Measurements from ENCODE around the gene SELL. TPM values are rescaled to one million over a fixed set of nuclear protein-coding genes. Genes with fewer than 3 reads are reported as not detected.
A peak's percentile ranks its signal among the peaks of the same experiment; 100 is the strongest.

The SELL gene
- total RNA-seq = 1 to 10 TPM; 1.9 to 2.3 (median 2.0) TPM

GRCh38 chr1:169711469-169712308 is at the start of gene SELL:
Gene SELL, minus strand, starts transcription at chr1:169711620. Its CDS starts 122 bp downstream, at chr1:169711498.
- H3K27ac ChIP-seq = no peak within 1 kb of the TSS
- TF ChIP-seq CTCF (IDR thresholded peaks at IDR 0.05) (peak; percentile 64 to 80 (median 80)), POLR2AphosphoS5 (IDR thresholded peaks at IDR 0.05) (no peak)
- peaks cover 0 to 8% of the 10 kb centered on the region in 2 donors for H3K9me3 ChIP-seq
- H3K36me3 ChIP-seq = no peaks in the 10 kb centered on the region
- peak in 1 of 2 donors; percentile 27 for DNase-seq (ENCODE audit: low spot score in 2 of 2)
- intact Hi-C loops (cut with DNase I; ENCODE audit: low total_unique reads) = no loop called here
- no peaks in the 10 kb centered on the region for H3K27me3 ChIP-seq
- peak within 1 kb of the TSS in 2 of 3 donors; percentile 34 to 40 for H3K4me3 ChIP-seq
- no peaks in the 10 kb centered on the region for H3K4me1 ChIP-seq

- Histone ChIP-seq H3K4me3 (no peak overlapping the region), H3K9me3 (no peaks in the 10 kb centered on the region), H3K4me1 (no peaks in the 10 kb centered on the region), H3K36me3 (no peaks in the 10 kb centered on the region), H3K27me3 (no peaks in the 10 kb centered on the region), H3K27ac (no peak overlapping the region)
- TF ChIP-seq POLR2A (IDR thresholded peaks at IDR 0.05) (no peak), POLR2AphosphoS5 (IDR thresholded peaks at IDR 0.05) (no peak), CTCF (IDR thresholded peaks at IDR 0.05) (no peak)
- intact Hi-C loops (cut with DNase I; ENCODE audit: low total_unique reads) = no loop called here
- DNase-seq (ENCODE audit: low spot score in 2 of 2) = no peak
These were observed 47.6 kb upstream of the SELL start for GRCh38 chr1:169759038-169759437.

GRCh38 chr1:169753549-169753948 is 42.1 kb upstream of the SELL start:
- Histone ChIP-seq H3K36me3 (no peaks in the 10 kb centered on the region), H3K27me3 (no peaks in the 10 kb centered on the region), H3K4me3 (no peak overlapping the region), H3K27ac (no peak overlapping the region), H3K9me3 (no peaks in the 10 kb centered on the region), H3K4me1 (no peaks in the 10 kb centered on the region)
- TF ChIP-seq POLR2A (IDR thresholded peaks at IDR 0.05) (no peak), POLR2AphosphoS5 (IDR thresholded peaks at IDR 0.05) (no peak), CTCF (IDR thresholded peaks at IDR 0.05) (no peak)
- no peak for DNase-seq (ENCODE audit: low spot score in 2 of 2)
- intact Hi-C loops (cut with DNase I; ENCODE audit: low total_unique reads) = no loop called here

- Histone ChIP-seq H3K4me3 (no peak overlapping the region), H3K36me3 (no peaks in the 10 kb centered on the region), H3K9me3 (no peaks in the 10 kb centered on the region), H3K27me3 (no peaks in the 10 kb centered on the region), H3K4me1 (no peaks in the 10 kb centered on the region), H3K27ac (no peak overlapping the region)
- intact Hi-C loops (cut with DNase I; ENCODE audit: low total_unique reads) = no loop called here
- DNase-seq (ENCODE audit: low spot score in 2 of 2) = no peak
- no peak for TF ChIP-seq POLR2A (IDR thresholded peaks at IDR 0.05)
- no peak for TF ChIP-seq POLR2AphosphoS5 (IDR thresholded peaks at IDR 0.05)
- TF ChIP-seq CTCF (IDR thresholded peaks at IDR 0.05) = no peak
These were observed 38.6 kb upstream of the SELL start for GRCh38 chr1:169750041-169750440.

- no peak overlapping the region for H3K4me3 ChIP-seq
- peaks cover 4 to 5% of the 10 kb centered on the region in 2 donors for H3K4me1 ChIP-seq
- no peaks in the 10 kb centered on the region for H3K36me3 ChIP-seq
- intact Hi-C loops (cut with DNase I; ENCODE audit: low total_unique reads) = no loop called here
- no peak for DNase-seq (ENCODE audit: low spot score in 2 of 2)
- H3K9me3 ChIP-seq = peaks cover 0 to 3% of the 10 kb centered on the region in 2 donors
- TF ChIP-seq POLR2AphosphoS5 (IDR thresholded peaks at IDR 0.05) = no peak
- TF ChIP-seq POLR2A (IDR thresholded peaks at IDR 0.05) = no peak
- TF ChIP-seq CTCF (IDR thresholded peaks at IDR 0.05) = no peak
- H3K27me3 ChIP-seq = no peaks in the 10 kb centered on the region
- H3K27ac ChIP-seq = no peak overlapping the region
These were observed 35.1 kb upstream of the SELL start for GRCh38 chr1:169746550-169746949.

Data from breast epithelium (tissue), 4 donors.